Measurements from ENCODE around the gene ZNF184.
A peak's percentile ranks its signal among the peaks of the same experiment; 100 is the strongest.

GRCh38 chr6:27479319-27480182 lies 6.6 kb upstream of the ZNF184 start:
- peak; percentile 42 to 71 (median 66) for TF ChIP-seq POLR2AphosphoS5 (IDR thresholded peaks at IDR 0.05)
- no peak for TF ChIP-seq CTCF (IDR thresholded peaks at IDR 0.05)
- TF ChIP-seq EP300 (IDR thresholded peaks at IDR 0.05), result no peak
- TF ChIP-seq POLR2A (IDR thresholded peaks at IDR 0.05), result no peak

All from stomach (tissue), 4 donors.